ENCODE data around the gene EPHB1.

Gene EPHB1

GRCh38 chr3:135072431-135072830 lies 277.4 kb downstream of the EPHB1 start:
- no peak for TF ChIP-seq CREB5 (CRISPR knock-in tag; IDR thresholded peaks at IDR 0.05; ENCODE audit: low read depth)
- no peak for TF ChIP-seq TSHZ2 (CRISPR knock-in tag; IDR thresholded peaks at IDR 0.05)
- TF ChIP-seq OSR1 (CRISPR knock-in tag; IDR thresholded peaks at IDR 0.05) = no peak
- no peak for TF ChIP-seq ZFP30 (CRISPR knock-in tag; IDR thresholded peaks at IDR 0.05)
- no peak for TF ChIP-seq PPARA (CRISPR knock-in tag; IDR thresholded peaks at IDR 0.05; ENCODE audit: borderline replicate concordance)
- TF ChIP-seq SNAI2 (CRISPR knock-in tag; IDR thresholded peaks at IDR 0.05) = no peak
- no peak for ATAC-seq

GRCh38 chr3:135075157-135075556 lies 280.1 kb downstream of the EPHB1 start:
- TF ChIP-seq OSR1 (CRISPR knock-in tag; IDR thresholded peaks at IDR 0.05) (no peak), CSRNP3 (CRISPR knock-in tag; IDR thresholded peaks at IDR 0.05) (no peak), TOX (CRISPR knock-in tag; IDR thresholded peaks at IDR 0.05; ENCODE audit: borderline replicate concordance) (no peak), GLIS3 (CRISPR knock-in tag; IDR thresholded peaks at IDR 0.05) (no peak), ZNF70 (CRISPR knock-in tag; IDR thresholded peaks at IDR 0.05) (no peak), SNAI2 (CRISPR knock-in tag; IDR thresholded peaks at IDR 0.05) (no peak), RARB (CRISPR knock-in tag; IDR thresholded peaks at IDR 0.05) (no peak), ESRRG (CRISPR knock-in tag; IDR thresholded peaks at IDR 0.05) (no peak), ZNF8 (CRISPR knock-in tag; IDR thresholded peaks at IDR 0.05) (no peak), ISL1 (CRISPR knock-in tag; IDR thresholded peaks at IDR 0.05) (no peak), ARNTL (CRISPR knock-in tag; IDR thresholded peaks at IDR 0.05; ENCODE audit: borderline replicate concordance, low read depth) (no peak), PPARA (CRISPR knock-in tag; IDR thresholded peaks at IDR 0.05; ENCODE audit: borderline replicate concordance) (no peak), TSHZ2 (CRISPR knock-in tag; IDR thresholded peaks at IDR 0.05) (no peak), ZNF565 (CRISPR knock-in tag; conservative IDR thresholded peaks at IDR 0.05; ENCODE audit: low read depth) (no peak), TCF4 (CRISPR knock-in tag; IDR thresholded peaks at IDR 0.05; ENCODE audit: borderline replicate concordance) (no peak), BACH2 (CRISPR knock-in tag; IDR thresholded peaks at IDR 0.05; ENCODE audit: borderline replicate concordance) (no peak), ZFP3 (CRISPR knock-in tag; IDR thresholded peaks at IDR 0.05) (no peak)
- TF ChIP-seq, protein P1, sequence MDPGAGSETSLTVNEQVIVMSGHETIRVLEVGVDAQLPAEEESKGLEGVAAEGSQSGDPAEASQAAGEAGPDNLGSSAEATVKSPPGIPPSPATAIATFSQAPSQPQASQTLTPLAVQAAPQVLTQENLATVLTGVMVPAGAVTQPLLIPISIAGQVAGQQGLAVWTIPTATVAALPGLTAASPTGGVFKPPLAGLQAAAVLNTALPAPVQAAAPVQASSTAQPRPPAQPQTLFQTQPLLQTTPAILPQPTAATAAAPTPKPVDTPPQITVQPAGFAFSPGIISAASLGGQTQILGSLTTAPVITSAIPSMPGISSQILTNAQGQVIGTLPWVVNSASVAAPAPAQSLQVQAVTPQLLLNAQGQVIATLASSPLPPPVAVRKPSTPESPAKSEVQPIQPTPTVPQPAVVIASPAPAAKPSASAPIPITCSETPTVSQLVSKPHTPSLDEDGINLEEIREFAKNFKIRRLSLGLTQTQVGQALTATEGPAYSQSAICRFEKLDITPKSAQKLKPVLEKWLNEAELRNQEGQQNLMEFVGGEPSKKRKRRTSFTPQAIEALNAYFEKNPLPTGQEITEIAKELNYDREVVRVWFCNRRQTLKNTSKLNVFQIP (CRISPR knock-in tag; IDR thresholded peaks at IDR 0.05; ENCODE audit: borderline replicate concordance, low read depth) = no peak
- TF ChIP-seq, protein P2, sequence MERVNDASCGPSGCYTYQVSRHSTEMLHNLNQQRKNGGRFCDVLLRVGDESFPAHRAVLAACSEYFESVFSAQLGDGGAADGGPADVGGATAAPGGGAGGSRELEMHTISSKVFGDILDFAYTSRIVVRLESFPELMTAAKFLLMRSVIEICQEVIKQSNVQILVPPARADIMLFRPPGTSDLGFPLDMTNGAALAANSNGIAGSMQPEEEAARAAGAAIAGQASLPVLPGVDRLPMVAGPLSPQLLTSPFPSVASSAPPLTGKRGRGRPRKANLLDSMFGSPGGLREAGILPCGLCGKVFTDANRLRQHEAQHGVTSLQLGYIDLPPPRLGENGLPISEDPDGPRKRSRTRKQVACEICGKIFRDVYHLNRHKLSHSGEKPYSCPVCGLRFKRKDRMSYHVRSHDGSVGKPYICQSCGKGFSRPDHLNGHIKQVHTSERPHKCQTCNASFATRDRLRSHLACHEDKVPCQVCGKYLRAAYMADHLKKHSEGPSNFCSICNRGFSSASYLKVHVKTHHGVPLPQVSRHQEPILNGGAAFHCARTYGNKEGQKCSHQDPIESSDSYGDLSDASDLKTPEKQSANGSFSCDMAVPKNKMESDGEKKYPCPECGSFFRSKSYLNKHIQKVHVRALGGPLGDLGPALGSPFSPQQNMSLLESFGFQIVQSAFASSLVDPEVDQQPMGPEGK (CRISPR knock-in tag; IDR thresholded peaks at IDR 0.05; ENCODE audit: borderline replicate concordance) = no peak
- ATAC-seq = no peak

All from SK-N-SH treated with all-trans-retinoic acid at 6 μM for 48 hours (cell line).